SK-N-SH treated with all-trans-retinoic acid at 6 μM for 48 hours (cell line): ENCODE measurements around the gene NOP14.

Source experiments
- ATAC-seq: fragments of 200-7000 bp; cut with Tn5 transposase; 3 replicates; pipeline ENCODE4 v1.9.1; 2020; ENCODE audit warnings: mild to moderate bottlenecking, moderate library complexity
- GLIS3 ChIP-seq: fragments of 250-450 bp; sonication (Bioruptor Pico); IDR thresholded peaks from 2 replicates; pipeline ENCODE4 v1.5.0; 2020; ENCODE audit warnings: mild to moderate bottlenecking, moderate library complexity
- ISL1 ChIP-seq: fragments of 250-450 bp; sonication (Bioruptor Pico); IDR thresholded peaks from 2 replicates; pipeline ENCODE4 v2.1.2; 2022; ENCODE audit warnings: mild to moderate bottlenecking, moderate library complexity
- OSR1 ChIP-seq: fragments of 250-450 bp; sonication (Bioruptor Pico); IDR thresholded peaks from 2 replicates; pipeline ENCODE4 v1.8.0; 2022; ENCODE audit warnings: moderate library complexity, mild to moderate bottlenecking, inconsistent platforms
- PATZ1 ChIP-seq: fragments of 250-450 bp; sonication (Bioruptor Pico); IDR thresholded peaks from 2 replicates; pipeline ENCODE4 v1.8.0; 2020; ENCODE audit warnings: mild to moderate bottlenecking, moderate library complexity, borderline replicate concordance
- PPARA ChIP-seq: fragments of 250-450 bp; sonication (Bioruptor Pico); IDR thresholded peaks from 2 replicates; pipeline ENCODE4 v1.5.0; 2020; ENCODE audit warnings: mild to moderate bottlenecking, borderline replicate concordance
- RARB ChIP-seq: fragments of 250-450 bp; sonication (Bioruptor Pico); IDR thresholded peaks from 2 replicates; pipeline ENCODE4 v1.8.0; 2021; ENCODE audit warnings: mild to moderate bottlenecking, moderate library complexity
- TOX ChIP-seq: fragments of 250-450 bp; sonication (Bioruptor Pico); IDR thresholded peaks from 2 replicates; pipeline ENCODE4 v1.8.0; 2021; ENCODE audit warnings: mild to moderate bottlenecking, moderate library complexity, borderline replicate concordance
- TSHZ2 ChIP-seq: fragments of 250-450 bp; sonication (Bioruptor Pico); IDR thresholded peaks from 2 replicates; pipeline ENCODE4 v1.5.0; 2020; ENCODE audit warnings: mild to moderate bottlenecking, moderate library complexity
- ZC3H10 ChIP-seq: fragments of 250-450 bp; sonication (Bioruptor Pico); IDR thresholded peaks from 2 replicates; pipeline ENCODE4 v1.5.1; 2021; ENCODE audit warnings: mild to moderate bottlenecking, moderate library complexity
- ZFP3 ChIP-seq: fragments of 250-450 bp; sonication (Bioruptor Pico); IDR thresholded peaks from 2 replicates; pipeline ENCODE4 v1.5.0; 2020; ENCODE audit warnings: mild to moderate bottlenecking, moderate library complexity
- ZFP30 ChIP-seq: fragments of 450-650 bp; formaldehyde crosslinking; IDR thresholded peaks from 2 replicates; pipeline ENCODE4 v1.5.0; 2022; ENCODE audit warnings: mild to moderate bottlenecking, moderate library complexity
- ZNF8 ChIP-seq: fragments of 450-650 bp; formaldehyde crosslinking; IDR thresholded peaks from 2 replicates; pipeline ENCODE4 v1.5.0; 2020; ENCODE audit warnings: mild to moderate bottlenecking, moderate library complexity
- TF ChIP-seq, protein P1 (sequence below): fragments of 250-450 bp; sonication (Bioruptor Pico); IDR thresholded peaks from 2 replicates; pipeline ENCODE4 v1.5.1; 2021; ENCODE audit warnings: mild to moderate bottlenecking, moderate library complexity
- TF ChIP-seq, protein P2 (sequence below): fragments of 250-450 bp; sonication (Bioruptor Pico); IDR thresholded peaks from 2 replicates; pipeline ENCODE4 v1.5.1; 2020; ENCODE audit warnings: low read depth, mild to moderate bottlenecking, moderate library complexity
- TF ChIP-seq, protein P3 (sequence below): fragments of 250-450 bp; sonication (Bioruptor Pico); IDR thresholded peaks from 2 replicates; pipeline ENCODE4 v1.8.0; 2021; ENCODE audit warnings: low read depth, mild to moderate bottlenecking, moderate library complexity, borderline replicate concordance

Gene NOP14

DNA sequence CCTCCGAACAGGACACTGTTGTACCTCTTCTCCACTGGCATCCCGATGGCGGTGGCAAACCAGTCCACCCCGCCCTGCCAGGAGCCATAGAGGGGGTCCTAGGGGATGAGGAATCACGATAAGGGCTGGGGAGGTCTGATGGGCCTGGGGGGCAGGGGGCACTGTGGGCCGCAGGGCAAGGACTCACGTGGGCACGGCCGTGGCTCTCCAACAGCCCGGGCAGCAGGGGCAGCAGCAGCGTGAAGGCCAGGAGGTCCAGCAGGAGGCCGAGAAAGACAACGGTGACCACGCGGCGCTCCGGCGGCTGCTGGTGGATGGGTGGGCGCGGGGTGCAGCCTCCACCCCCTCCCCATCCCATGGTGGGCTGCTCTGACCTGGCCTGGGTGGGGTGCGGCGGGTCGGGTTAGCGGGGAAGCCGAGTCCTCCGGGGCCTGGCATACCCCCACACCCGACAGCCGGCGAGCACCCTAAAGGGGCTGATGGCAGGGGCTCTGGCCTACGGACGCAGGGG is 29.6 kb downstream of the NOP14 start:
- no peak for TF ChIP-seq ISL1
- TF ChIP-seq, protein P1, sequence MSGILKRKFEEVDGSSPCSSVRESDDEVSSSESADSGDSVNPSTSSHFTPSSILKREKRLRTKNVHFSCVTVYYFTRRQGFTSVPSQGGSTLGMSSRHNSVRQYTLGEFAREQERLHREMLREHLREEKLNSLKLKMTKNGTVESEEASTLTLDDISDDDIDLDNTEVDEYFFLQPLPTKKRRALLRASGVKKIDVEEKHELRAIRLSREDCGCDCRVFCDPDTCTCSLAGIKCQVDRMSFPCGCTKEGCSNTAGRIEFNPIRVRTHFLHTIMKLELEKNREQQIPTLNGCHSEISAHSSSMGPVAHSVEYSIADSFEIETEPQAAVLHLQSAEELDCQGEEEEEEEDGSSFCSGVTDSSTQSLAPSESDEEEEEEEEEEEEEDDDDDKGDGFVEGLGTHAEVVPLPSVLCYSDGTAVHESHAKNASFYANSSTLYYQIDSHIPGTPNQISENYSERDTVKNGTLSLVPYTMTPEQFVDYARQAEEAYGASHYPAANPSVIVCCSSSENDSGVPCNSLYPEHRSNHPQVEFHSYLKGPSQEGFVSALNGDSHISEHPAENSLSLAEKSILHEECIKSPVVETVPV (CRISPR knock-in tag) = no peak
- TF ChIP-seq, protein P2, sequence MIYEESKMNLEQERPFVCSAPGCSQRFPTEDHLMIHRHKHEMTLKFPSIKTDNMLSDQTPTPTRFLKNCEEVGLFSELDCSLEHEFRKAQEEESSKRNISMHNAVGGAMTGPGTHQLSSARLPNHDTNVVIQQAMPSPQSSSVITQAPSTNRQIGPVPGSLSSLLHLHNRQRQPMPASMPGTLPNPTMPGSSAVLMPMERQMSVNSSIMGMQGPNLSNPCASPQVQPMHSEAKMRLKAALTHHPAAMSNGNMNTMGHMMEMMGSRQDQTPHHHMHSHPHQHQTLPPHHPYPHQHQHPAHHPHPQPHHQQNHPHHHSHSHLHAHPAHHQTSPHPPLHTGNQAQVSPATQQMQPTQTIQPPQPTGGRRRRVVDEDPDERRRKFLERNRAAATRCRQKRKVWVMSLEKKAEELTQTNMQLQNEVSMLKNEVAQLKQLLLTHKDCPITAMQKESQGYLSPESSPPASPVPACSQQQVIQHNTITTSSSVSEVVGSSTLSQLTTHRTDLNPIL (CRISPR knock-in tag) = no peak
- TF ChIP-seq ZFP3 (CRISPR knock-in tag) = no peak
- TF ChIP-seq ZFP30 (CRISPR knock-in tag) = no peak
- TF ChIP-seq OSR1 = no peak
- TF ChIP-seq ZC3H10 (CRISPR knock-in tag) = no peak
- no peak for TF ChIP-seq PATZ1 (CRISPR knock-in tag)
- peak; percentile 27 for ATAC-seq

DNA sequence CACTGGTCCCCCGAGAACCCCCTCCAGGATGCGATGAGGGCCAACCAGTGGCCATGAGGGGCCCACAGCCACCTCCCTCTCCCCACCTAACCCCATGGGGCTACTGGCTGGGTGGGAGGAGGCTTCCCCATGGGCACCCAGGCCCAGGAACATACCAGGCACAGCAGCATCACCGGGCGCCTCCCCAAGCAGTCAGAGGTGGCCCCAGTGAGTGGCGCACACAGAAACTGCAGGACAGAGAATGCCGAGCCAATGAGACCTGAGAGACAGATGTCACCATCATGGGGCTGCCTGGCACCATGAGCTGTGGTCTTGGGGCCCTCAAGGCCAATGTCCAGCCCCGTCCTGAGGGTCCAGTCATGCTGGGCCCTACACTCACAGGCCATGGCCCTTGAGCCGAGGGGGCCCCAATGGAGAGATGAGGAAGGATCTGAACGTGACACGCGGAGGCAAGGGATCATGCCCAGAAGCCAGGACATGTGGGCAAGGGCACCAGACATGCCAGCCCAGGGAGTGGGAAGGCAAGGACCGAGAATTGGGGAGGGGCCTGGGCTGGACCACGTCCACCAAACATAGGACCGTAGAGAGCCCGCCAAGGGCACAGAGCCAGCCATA is 30.1 kb downstream of the NOP14 start:
- ATAC-seq = no peak
- TF ChIP-seq OSR1 = no peak
- TF ChIP-seq, protein P2 (CRISPR knock-in tag) = no peak
- no peak for TF ChIP-seq ZC3H10 (CRISPR knock-in tag)
- TF ChIP-seq GLIS3 (CRISPR knock-in tag) = no peak
- no peak for TF ChIP-seq RARB
- TF ChIP-seq ZNF8 (CRISPR knock-in tag) = no peak
- TF ChIP-seq PPARA (CRISPR knock-in tag) = no peak
- no peak for TF ChIP-seq ZFP30 (CRISPR knock-in tag)
- TF ChIP-seq, protein P1 (CRISPR knock-in tag) = no peak
- TF ChIP-seq ZFP3 (CRISPR knock-in tag) = no peak
- TF ChIP-seq, protein P3, sequence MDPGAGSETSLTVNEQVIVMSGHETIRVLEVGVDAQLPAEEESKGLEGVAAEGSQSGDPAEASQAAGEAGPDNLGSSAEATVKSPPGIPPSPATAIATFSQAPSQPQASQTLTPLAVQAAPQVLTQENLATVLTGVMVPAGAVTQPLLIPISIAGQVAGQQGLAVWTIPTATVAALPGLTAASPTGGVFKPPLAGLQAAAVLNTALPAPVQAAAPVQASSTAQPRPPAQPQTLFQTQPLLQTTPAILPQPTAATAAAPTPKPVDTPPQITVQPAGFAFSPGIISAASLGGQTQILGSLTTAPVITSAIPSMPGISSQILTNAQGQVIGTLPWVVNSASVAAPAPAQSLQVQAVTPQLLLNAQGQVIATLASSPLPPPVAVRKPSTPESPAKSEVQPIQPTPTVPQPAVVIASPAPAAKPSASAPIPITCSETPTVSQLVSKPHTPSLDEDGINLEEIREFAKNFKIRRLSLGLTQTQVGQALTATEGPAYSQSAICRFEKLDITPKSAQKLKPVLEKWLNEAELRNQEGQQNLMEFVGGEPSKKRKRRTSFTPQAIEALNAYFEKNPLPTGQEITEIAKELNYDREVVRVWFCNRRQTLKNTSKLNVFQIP (CRISPR knock-in tag) = no peak
- no peak for TF ChIP-seq TSHZ2
- TF ChIP-seq TOX = no peak
- no peak for TF ChIP-seq PATZ1 (CRISPR knock-in tag)
